Mesenchymal stem cell (in vitro differentiated cells and primary cell): ENCODE results near the gene MIER2.
"Not testable (repeated sequence)": the region's sequence is repeated elsewhere in the genome, so short reads cannot be mapped to it uniquely, and the experiment has no call there.

ENCODE experiments used
- DNase-seq: peaks from one replicate; pipeline ENCODE4 v3.0.0-alpha.2; 2013
- H2AFZ ChIP-seq: one replicate; pipeline ENCODE4 v1.6.1; 2013; ENCODE audit warnings: low read depth, mild to moderate bottlenecking, control low read depth, inconsistent platforms, low read length, moderate library complexity
- H2AK5ac ChIP-seq: 2 replicates; pipeline ENCODE4 v1.6.1; 2013; ENCODE audit warnings: low read length, moderate library complexity, mild to moderate bottlenecking, inconsistent platforms; ENCODE audit not compliant: severe bottlenecking
- H2BK120ac ChIP-seq: one replicate; pipeline ENCODE4 v1.6.1; 2013; ENCODE audit warnings: low read depth, mild to moderate bottlenecking, inconsistent platforms, low read length, moderate library complexity
- H2BK12ac ChIP-seq, 2 experiments: one replicate each; pipeline ENCODE4 v1.6.1; 2013; ENCODE audit warnings: inconsistent platforms in 2 of 2, low read length in 2 of 2, mild to moderate bottlenecking in 2 of 2, moderate library complexity in 2 of 2, control low read depth in 1 of 2
- H2BK15ac ChIP-seq: one replicate; pipeline ENCODE4 v1.6.1; 2013; ENCODE audit warnings: mild to moderate bottlenecking, low read depth, inconsistent platforms; ENCODE audit not compliant: poor library complexity, severe bottlenecking
- H2BK5ac ChIP-seq: 2 replicates; pipeline ENCODE4 v1.6.1; 2013; ENCODE audit warnings: low read depth, mild to moderate bottlenecking, low read length, control low read depth, inconsistent platforms; ENCODE audit not compliant: poor library complexity, severe bottlenecking
- H3K14ac ChIP-seq, 2 experiments: one replicate each; pipeline ENCODE4 v1.6.1; 2013; ENCODE audit warnings: inconsistent platforms in 2 of 2, low read length in 2 of 2, control low read depth in 1 of 2, mild to moderate bottlenecking in 1 of 2, moderate library complexity in 1 of 2
- H3K18ac ChIP-seq, 2 experiments: one replicate each; pipeline ENCODE4 v1.6.1; 2013; ENCODE audit warnings: inconsistent platforms in 2 of 2, low read length in 2 of 2, control low read depth in 1 of 2, low read depth in 1 of 2, mild to moderate bottlenecking in 1 of 2
- H3K23ac ChIP-seq, 2 experiments: one replicate each; pipeline ENCODE4 v1.6.1; 2013; ENCODE audit warnings: inconsistent platforms in 2 of 2, low read length in 2 of 2, mild to moderate bottlenecking in 2 of 2, moderate library complexity in 2 of 2, control low read depth in 1 of 2
- H3K27ac ChIP-seq: 2 replicates; pipeline ENCODE4 v1.5.1; 2013; ENCODE audit warnings: mild to moderate bottlenecking, moderate library complexity, low read length, control low read depth, inconsistent platforms; ENCODE audit not compliant: poor library complexity, severe bottlenecking
- H3K27me3 ChIP-seq, 2 experiments: 2 replicates each; pipeline versions ENCODE4 v1.6.1 to v1.7.0; 2013; ENCODE audit warnings: low read length in 2 of 2, mild to moderate bottlenecking in 2 of 2, moderate library complexity in 2 of 2, control low read depth in 1 of 2, inconsistent platforms in 1 of 2; ENCODE audit not compliant: control insufficient read depth in 1 of 2, insufficient read depth in 1 of 2
- H3K36me3 ChIP-seq, 2 experiments: 2 replicates each; pipeline versions ENCODE4 v1.6.1 to v1.7.0; 2013; ENCODE audit warnings: low read length in 2 of 2, control low read depth in 1 of 2, inconsistent platforms in 1 of 2, low read depth in 1 of 2, mild to moderate bottlenecking in 1 of 2; ENCODE audit not compliant: insufficient read depth in 2 of 2, control insufficient read depth in 1 of 2
- H3K4ac ChIP-seq, 2 experiments: one replicate each; pipeline ENCODE4 v1.6.1; 2013; ENCODE audit warnings: inconsistent platforms in 2 of 2, low read length in 2 of 2, mild to moderate bottlenecking in 2 of 2, moderate library complexity in 2 of 2, control low read depth in 1 of 2, low read depth in 1 of 2
- H3K4me1 ChIP-seq: 2 replicates; pipeline ENCODE4 v1.6.1; 2013; ENCODE audit warnings: low read depth, low read length, control low read depth; ENCODE audit not compliant: control insufficient read depth, insufficient read depth
- H3K4me2 ChIP-seq: 2 replicates; pipeline ENCODE4 v1.6.1; 2013; ENCODE audit warnings: low read length, mild to moderate bottlenecking, inconsistent platforms; ENCODE audit not compliant: poor library complexity, severe bottlenecking
- H3K4me3 ChIP-seq, 2 experiments: 2 replicates each; pipeline versions ENCODE4 v1.5.1 to v1.7.0; 2013; ENCODE audit warnings: low read length in 2 of 2, mild to moderate bottlenecking in 2 of 2, control low read depth in 1 of 2, low read depth in 1 of 2; ENCODE audit not compliant: insufficient read depth in 1 of 2
- H3K79me1 ChIP-seq: replicated peaks from 2 replicates; pipeline ENCODE4 v1.6.1; 2013; ENCODE audit warnings: mild to moderate bottlenecking, control low read depth, low read length, inconsistent platforms; ENCODE audit not compliant: poor library complexity, severe bottlenecking
- H3K9ac ChIP-seq: 2 replicates; pipeline ENCODE4 v1.7.0; 2013; ENCODE audit warnings: mild to moderate bottlenecking, low read length, moderate library complexity
- H3K9me3 ChIP-seq: 2 replicates; pipeline ENCODE4 v1.7.0; 2013; ENCODE audit warnings: mild to moderate bottlenecking, low read length; ENCODE audit not compliant: control insufficient read depth
- H4K8ac ChIP-seq: one replicate; pipeline ENCODE4 v1.6.1; 2013; ENCODE audit warnings: inconsistent platforms, mild to moderate bottlenecking, low read length, moderate library complexity
- H4K91ac ChIP-seq: one replicate; pipeline ENCODE4 v1.6.1; 2013; ENCODE audit warnings: mild to moderate bottlenecking, low read length, inconsistent platforms
- WGBS: methylation state at CpG from one replicate; pipeline ENCODE4 v1.1.7; 2013; ENCODE audit warnings: mixed read lengths; 5-methylcytosine and 5-hydroxymethylcytosine counted together

MIER2 gene

GRCh38 chr19:273393-273792 lies 71.2 kb downstream of the MIER2 start:
- H3K36me3 ChIP-seq = no peaks in the 10 kb centered on the region
- H2AK5ac ChIP-seq = no peak overlapping the region
- H3K14ac ChIP-seq = no peak overlapping the region
- no peaks in the 10 kb centered on the region for H3K9me3 ChIP-seq
- no peak overlapping the region for H3K4me3 ChIP-seq
- H4K91ac ChIP-seq = no peak overlapping the region
- H3K4ac ChIP-seq = no peak overlapping the region
- H2BK15ac ChIP-seq = no peak overlapping the region
- no peak overlapping the region for H2BK5ac ChIP-seq
- no peak overlapping the region for H3K18ac ChIP-seq
- no peak overlapping the region for H2AFZ ChIP-seq
- H3K23ac ChIP-seq = no peak overlapping the region
- H3K27me3 ChIP-seq = peaks cover 14 to 45% of the 10 kb centered on the region in 2 experiments
- no peak overlapping the region for H3K9ac ChIP-seq
- H3K4me2 ChIP-seq = no peak overlapping the region
- H3K79me1 ChIP-seq = no peaks in the 10 kb centered on the region
- H3K4me1 ChIP-seq = peaks cover 1% of the 10 kb centered on the region
- no peak overlapping the region for H2BK12ac ChIP-seq
- no peak overlapping the region for H4K8ac ChIP-seq
- 74% methylated on average over 6 of the region's 6 CpGs for WGBS
- no peak for DNase-seq
- H2BK120ac ChIP-seq = no peak overlapping the region
- H3K27ac ChIP-seq = no peak overlapping the region

DNA sequence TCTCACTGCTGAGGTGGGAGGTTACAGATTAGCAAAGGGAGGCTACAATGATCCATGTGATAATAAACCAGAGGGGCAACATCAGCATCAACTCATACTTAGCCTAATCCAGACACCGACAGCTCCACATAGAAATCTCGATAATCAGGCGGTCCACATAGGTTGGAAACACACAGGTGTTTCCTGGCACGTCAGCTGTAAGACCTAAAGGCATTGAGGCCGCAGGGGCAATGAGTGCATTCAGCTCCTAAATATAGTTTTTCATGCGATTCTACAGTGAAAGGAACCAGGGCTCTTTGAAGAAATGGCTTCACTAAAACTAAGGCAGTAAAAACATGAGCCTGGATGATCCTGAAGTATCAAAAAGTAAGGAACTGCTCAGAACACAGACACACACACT lies 72.7 kb downstream of the MIER2 start:
- H3K4me2 ChIP-seq = no peak overlapping the region
- WGBS = 91% methylated on average over 6 of the region's 6 CpGs

GRCh38 chr19:270766-271318 lies 73.8 kb downstream of the MIER2 start:
- not testable (repeated sequence) for H3K9me3 ChIP-seq, H4K8ac ChIP-seq, H2BK120ac ChIP-seq, H3K14ac ChIP-seq, H3K23ac ChIP-seq, H3K36me3 ChIP-seq, H3K4me2 ChIP-seq, H3K27ac ChIP-seq, H2BK12ac ChIP-seq, H2AK5ac ChIP-seq, H3K4me3 ChIP-seq, H2BK15ac ChIP-seq, H2BK5ac ChIP-seq, H3K18ac ChIP-seq, H3K4me1 ChIP-seq, H3K79me1 ChIP-seq, DNase-seq, H3K9ac ChIP-seq, H3K4ac ChIP-seq, H2AFZ ChIP-seq, H4K91ac ChIP-seq
- 93% methylated on average over 9 of the region's 12 CpGs for WGBS
- peaks cover 14 to 42% of the 10 kb centered on the region in 2 experiments for H3K27me3 ChIP-seq

More for the DNA sequence above, 72.7 kb downstream of the MIER2 start:
- H2AK5ac ChIP-seq = no peak overlapping the region
- H4K8ac ChIP-seq = no peak overlapping the region
- no peak overlapping the region for H4K91ac ChIP-seq
- H2BK5ac ChIP-seq = no peak overlapping the region
- no peaks in the 10 kb centered on the region for H3K79me1 ChIP-seq
- H3K4me3 ChIP-seq = no peak overlapping the region
- no peaks in the 10 kb centered on the region for H3K9me3 ChIP-seq
- no peak overlapping the region for H3K9ac ChIP-seq
- no peak overlapping the region for H3K27ac ChIP-seq
- no peak overlapping the region for H2BK12ac ChIP-seq
- no peaks in the 10 kb centered on the region for H3K36me3 ChIP-seq
- H2BK15ac ChIP-seq = no peak overlapping the region
- no peak for DNase-seq
- no peak overlapping the region for H3K14ac ChIP-seq
- peaks cover 4% of the 10 kb centered on the region for H3K4me1 ChIP-seq
- no peak overlapping the region for H2BK120ac ChIP-seq
- no peak overlapping the region for H3K23ac ChIP-seq
- no peak overlapping the region for H3K18ac ChIP-seq
- H2AFZ ChIP-seq = no peak overlapping the region
- H3K4ac ChIP-seq = no peak overlapping the region
- peaks cover 14 to 42% of the 10 kb centered on the region in 2 experiments for H3K27me3 ChIP-seq

DNA sequence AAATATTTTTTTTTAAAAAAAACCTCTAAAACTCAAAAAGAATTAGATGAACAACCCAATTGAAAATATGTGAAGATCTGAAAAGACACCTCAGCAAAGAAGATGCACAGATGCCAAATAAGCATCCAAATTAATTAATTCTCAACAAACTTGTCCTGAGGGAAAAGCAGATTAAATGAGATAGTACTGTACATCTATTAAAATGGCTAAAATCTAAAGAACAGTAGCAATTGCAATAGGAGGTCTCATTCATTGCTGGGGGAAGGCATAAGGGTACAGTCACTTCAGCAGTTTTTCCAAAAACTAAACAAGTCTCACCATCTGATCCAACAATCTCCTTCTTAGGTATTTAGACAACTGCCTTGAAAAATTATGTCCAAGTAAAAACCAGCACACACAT lies 75.4 kb downstream of the MIER2 start:
- Histone ChIP-seq H4K91ac (no peak overlapping the region), H3K79me1 (no peaks in the 10 kb centered on the region), H2BK15ac (no peak overlapping the region), H3K27me3 (peaks cover 21 to 53% of the 10 kb centered on the region in 2 experiments), H2BK5ac (no peak overlapping the region), H3K4me1 (peaks cover 4% of the 10 kb centered on the region), H2AK5ac (no peak overlapping the region), H2BK120ac (no peak overlapping the region), H3K9ac (no peak overlapping the region), H3K4me2 (no peak overlapping the region), H4K8ac (no peak overlapping the region), H3K27ac (no peak overlapping the region), H3K4ac (no peak overlapping the region), H3K14ac (no peak overlapping the region), H3K18ac (no peak overlapping the region), H3K4me3 (no peak overlapping the region), H3K36me3 (no peaks in the 10 kb centered on the region), H2BK12ac (no peak overlapping the region), H3K23ac (no peak overlapping the region), H3K9me3 (no peaks in the 10 kb centered on the region), H2AFZ (no peak overlapping the region)
- no peak for DNase-seq
